Measurements from ENCODE around the gene TMEM9. TPM values are rescaled to one million over a fixed set of nuclear protein-coding genes. Genes with fewer than 3 reads are reported as not detected.

Gene TMEM9
- total and polyA plus RNA-seq, 2 of the 8 experiments (the other 6 are each of a cell fraction or from before 2014, with no cell fraction given) = 79.9 to 181 TPM

DNA sequence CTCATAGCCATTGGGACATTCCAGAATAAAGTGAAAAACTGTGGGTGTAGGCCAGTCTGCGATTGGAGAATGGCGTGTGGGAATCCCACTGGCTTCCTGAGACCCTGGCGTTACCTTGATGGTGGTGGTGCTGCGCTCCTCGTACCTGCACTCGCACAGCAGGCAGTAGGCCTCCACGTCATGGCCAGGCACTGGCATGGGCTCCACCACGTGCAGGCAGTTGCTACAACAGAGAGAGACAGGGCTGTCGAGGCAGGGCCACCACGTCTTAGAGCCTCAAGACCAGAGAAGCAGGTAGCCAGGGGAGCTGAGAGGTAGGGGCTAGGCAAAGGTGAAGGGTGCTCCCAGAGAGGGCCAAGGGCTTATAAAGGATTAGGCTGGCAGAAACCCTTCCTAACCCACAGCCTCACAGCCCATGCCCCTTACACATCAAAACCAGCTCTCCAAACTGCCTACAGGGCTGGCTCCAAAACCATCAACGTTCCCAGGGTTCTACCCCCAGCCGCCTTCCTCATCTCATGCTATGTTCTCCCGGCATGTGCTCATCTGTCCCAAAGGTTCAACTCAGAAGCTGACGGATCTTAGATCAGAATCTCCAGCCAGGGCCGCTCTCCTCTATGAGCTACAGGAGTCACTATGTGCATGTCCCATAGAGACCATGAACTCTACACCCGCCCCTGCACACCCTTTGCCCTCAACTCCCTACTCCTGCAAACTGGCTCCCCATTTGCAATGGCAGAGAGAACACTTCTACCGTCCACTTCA lies 7.5 kb downstream of the TMEM9 start:
- no peak overlapping the region for H2BK12ac ChIP-seq (ENCODE audit: low read depth, low read length)
- no peaks in the 10 kb centered on the region for H3K23me2 ChIP-seq (ENCODE audit: low read depth, low read length)
- no peak overlapping the region for H3K27ac ChIP-seq (ENCODE audit: low read depth, low read length)
- no peak overlapping the region for H2AK5ac ChIP-seq (ENCODE audit: low read depth, low read length)
- H2BK120ac ChIP-seq (replicated peaks; ENCODE audit: low read depth, low read length) = no peak overlapping the region
- H2AFZ ChIP-seq (ENCODE audit: low read length) = no peak overlapping the region
- H3K4ac ChIP-seq (replicated peaks; ENCODE audit: insufficient read length, low read depth, low read length) = no peak overlapping the region
- no peak overlapping the region for H3K14ac ChIP-seq (ENCODE audit: insufficient read length)
- no peaks in the 10 kb centered on the region for H3K4me1 ChIP-seq (replicated peaks in 1 of 4; ENCODE audit: control insufficient read depth in 3 of 4, insufficient read depth in 4 of 4, low read length in 3 of 4)
- H3K4me2 ChIP-seq (ENCODE audit: insufficient read depth in 1 of 2, low read depth in 2 of 2, low read length in 2 of 2) = no peak overlapping the region
- POLR2A ChIA-PET (ENCODE audit: partially characterized antibody) = interaction anchor here (1.0 to 3.8 kb wide), 5 partner anchors 9 to 22 kb away, joined by 4 to 28 read pairs (median 4); no protein-coding TSS in a partner anchor
- no peak overlapping the region for H4K91ac ChIP-seq (replicated peaks; ENCODE audit: insufficient read length, low read length)
- no peak overlapping the region for H3K56ac ChIP-seq (replicated peaks; ENCODE audit: insufficient read length, low read depth, low read length)
- no peak overlapping the region for H3K4me3 ChIP-seq (ENCODE audit: extremely low read depth in 1 of 4, insufficient read depth in 2 of 4, low read depth in 3 of 4, low read length in 4 of 4)
- H3K79me1 ChIP-seq (ENCODE audit: low read depth, low read length) = no peaks in the 10 kb centered on the region
- peaks cover 8 to 18% of the 10 kb centered on the region in 2 experiments for H4K20me1 ChIP-seq (replicated peaks in 1 of 2; ENCODE audit: control insufficient read depth in 1 of 2, insufficient read depth in 2 of 2, low read length in 2 of 2)
- peaks cover 56 to 91% (median 86%) of the 10 kb centered on the region in 4 experiments for H3K36me3 ChIP-seq (ENCODE audit: control insufficient read depth in 2 of 4, insufficient read depth in 4 of 4, low read length in 3 of 4)
- no peaks in the 10 kb centered on the region for H3K27me3 ChIP-seq (replicated peaks in 1 of 4; ENCODE audit: control insufficient read depth in 3 of 4, extremely low read depth in 1 of 4, insufficient read depth in 3 of 4, low read length in 3 of 4)
- no peak for FAIRE-seq
- H3K9ac ChIP-seq (replicated peaks in 1 of 4; ENCODE audit: extremely low read depth in 1 of 4, low read depth in 3 of 4, low read length in 3 of 4) = no peak overlapping the region
- H3K18ac ChIP-seq (ENCODE audit: extremely low read depth, low read length) = no peak overlapping the region
- H2BK15ac ChIP-seq (ENCODE audit: low read length) = no peak overlapping the region
- DNase-seq (ENCODE audit: low read depth in 1 of 2, low spot score in 2 of 2) = no peak
- H3K9me3 ChIP-seq (ENCODE audit: insufficient read depth in 2 of 2, low read depth in 1 of 2, low read length in 1 of 2) = no peaks in the 10 kb centered on the region
- H3K23ac ChIP-seq (ENCODE audit: insufficient read length) = no peak overlapping the region
- CTCF ChIA-PET (ENCODE audit: partially characterized antibody) = interaction anchor here (0.8 to 4.3 kb wide), 7 partner anchors 8 to 168 kb away, joined by 3 to 32 read pairs (median 4); no protein-coding TSS in a partner anchor
- no peaks in the 10 kb centered on the region for H3K79me2 ChIP-seq (ENCODE audit: control insufficient read depth in 1 of 2, insufficient read depth in 2 of 2, low read length in 2 of 2)
- no peak overlapping the region for H2BK5ac ChIP-seq (ENCODE audit: low read depth, low read length)
- no peak overlapping the region for H2BK20ac ChIP-seq (ENCODE audit: low read length)
- no peak overlapping the region; the same call in 1 of the 2 replicates for H4K8ac ChIP-seq (ENCODE audit: extremely low read depth, insufficient read depth, low read length)
- no peak overlapping the region for H4K5ac ChIP-seq (ENCODE audit: insufficient read length, low read depth, low read length)
- 84% methylated on average over 17 of the region's 17 CpGs; no CpG with 5 or more reads in 1 of the 2 experiments for WGBS, 2 experiments (ENCODE audit: extremely low coverage in 1 of 2, insufficient coverage in 1 of 2, insufficient read length in 1 of 2, insufficient replicate concordance in 2 of 2, low coverage in 1 of 2, low lambda C conversion rate in 2 of 2, missing lambda C conversion rate in 1 of 2)
- TF ChIP-seq CEBPB (IDR thresholded peaks at IDR 0.05; ENCODE audit: low read depth, low read length) = no peak
- no peak for TF ChIP-seq CHD1 (IDR thresholded peaks at IDR 0.05; ENCODE audit: low read depth, low read length)
- no peak for TF ChIP-seq CTCF (IDR thresholded peaks at IDR 0.05; ENCODE audit: control extremely low read depth in 1 of 3, insufficient read depth in 1 of 3, low read depth in 1 of 3, low read length in 3 of 3)
- no peak for TF ChIP-seq BCL11A (IDR thresholded peaks at IDR 0.05; ENCODE audit: low read depth in 2 of 2, low read length in 2 of 2)
- TF ChIP-seq POU5F1 (IDR thresholded peaks at IDR 0.05; ENCODE audit: low read depth, low read length) = no peak
- no peak for TF ChIP-seq TBP (IDR thresholded peaks at IDR 0.05; ENCODE audit: low read depth, low read length)
- TF ChIP-seq POLR2A (IDR thresholded peaks at IDR 0.05; ENCODE audit: control extremely low read depth in 1 of 2, low read depth in 2 of 2, low read length in 2 of 2) = no peak
- no peak for TF ChIP-seq TEAD4 (IDR thresholded peaks at IDR 0.05; ENCODE audit: low read depth, low read length)
- TF ChIP-seq EGR1 (IDR thresholded peaks at IDR 0.05; ENCODE audit: borderline replicate concordance, low read depth, low read length) = no peak
- no peak for TF ChIP-seq FOSL1 (IDR thresholded peaks at IDR 0.05; ENCODE audit: insufficient read depth, low read depth, low read length)
